ENCODE measurements around the gene CNDP2.

CNDP2 gene

GRCh38 chr18:74463254-74463653 is 32.9 kb upstream of the CNDP2 start:
- H3K23ac ChIP-seq (ENCODE audit: low read length) = no peak overlapping the region
- H3K4ac ChIP-seq (ENCODE audit: low read depth, low read length) = no peak overlapping the region
- H4K8ac ChIP-seq (ENCODE audit: low read depth, low read length) = no peak overlapping the region
- no peaks in the 10 kb centered on the region for H3K36me3 ChIP-seq (ENCODE audit: control insufficient read depth, insufficient read depth, low read length)
- no peaks in the 10 kb centered on the region for H3K27me3 ChIP-seq (ENCODE audit: insufficient read depth, low read length, poor library complexity)
- H3K18ac ChIP-seq (ENCODE audit: low read length) = no peak overlapping the region
- H3K79me1 ChIP-seq (ENCODE audit: low read length) = no peaks in the 10 kb centered on the region
- no peak overlapping the region for H2BK15ac ChIP-seq (replicated peaks; ENCODE audit: low read depth)
- H3K27ac ChIP-seq (ENCODE audit: low read depth, low read length) = no peak overlapping the region
- no peak overlapping the region for H3K56ac ChIP-seq (ENCODE audit: low read length)
- no peaks in the 10 kb centered on the region for H3K79me2 ChIP-seq (ENCODE audit: control insufficient read depth, insufficient read depth, low read length)
- H3K4me3 ChIP-seq (ENCODE audit: low read length) = no peak overlapping the region
- no peak overlapping the region for H2AK5ac ChIP-seq (ENCODE audit: low read length)
- H2BK5ac ChIP-seq (ENCODE audit: low read length) = no peak overlapping the region
- no peak overlapping the region for H2BK120ac ChIP-seq (ENCODE audit: low read depth, low read length)
- no peak for DNase-seq
- H3K4me2 ChIP-seq (ENCODE audit: low read length) = no peak overlapping the region
- no peak overlapping the region for H4K5ac ChIP-seq (ENCODE audit: low read length)
- H3K4me1 ChIP-seq (ENCODE audit: control insufficient read depth, low read depth, low read length) = no peaks in the 10 kb centered on the region
- H3K9ac ChIP-seq (ENCODE audit: low read length) = no peak overlapping the region
- WGBS (ENCODE audit: extremely low coverage, insufficient coverage, low lambda C conversion rate) = no CpG with 5 or more reads among the region's 8 CpGs

GRCh38 chr18:74463983-74464382 is 32.2 kb upstream of the CNDP2 start:
- H2BK5ac ChIP-seq (ENCODE audit: low read length) = no peak overlapping the region
- no peak overlapping the region for H3K4me2 ChIP-seq (ENCODE audit: low read length)
- no peak overlapping the region for H3K4ac ChIP-seq (ENCODE audit: low read depth, low read length)
- no peak overlapping the region for H2BK120ac ChIP-seq (ENCODE audit: low read depth, low read length)
- H3K9ac ChIP-seq (ENCODE audit: low read length) = no peak overlapping the region
- no peaks in the 10 kb centered on the region for H3K79me1 ChIP-seq (ENCODE audit: low read length)
- no peak overlapping the region for H3K56ac ChIP-seq (ENCODE audit: low read length)
- H3K79me2 ChIP-seq (ENCODE audit: control insufficient read depth, insufficient read depth, low read length) = no peaks in the 10 kb centered on the region
- H4K8ac ChIP-seq (ENCODE audit: low read depth, low read length) = no peak overlapping the region
- DNase-seq = no peak
- no peaks in the 10 kb centered on the region for H3K36me3 ChIP-seq (ENCODE audit: control insufficient read depth, insufficient read depth, low read length)
- WGBS (ENCODE audit: extremely low coverage, insufficient coverage, low lambda C conversion rate) = no CpG with 5 or more reads among the region's 1 CpG
- H3K4me1 ChIP-seq (ENCODE audit: control insufficient read depth, low read depth, low read length) = no peaks in the 10 kb centered on the region
- H3K18ac ChIP-seq (ENCODE audit: low read length) = no peak overlapping the region
- no peak overlapping the region for H3K27ac ChIP-seq (ENCODE audit: low read depth, low read length)
- no peak overlapping the region for H2BK15ac ChIP-seq (replicated peaks; ENCODE audit: low read depth)
- no peak overlapping the region for H4K5ac ChIP-seq (ENCODE audit: low read length)
- no peak overlapping the region for H3K23ac ChIP-seq (ENCODE audit: low read length)
- H2AK5ac ChIP-seq (ENCODE audit: low read length) = no peak overlapping the region
- no peak overlapping the region for H3K4me3 ChIP-seq (ENCODE audit: low read length)
- no peaks in the 10 kb centered on the region for H3K27me3 ChIP-seq (ENCODE audit: insufficient read depth, low read length, poor library complexity)

GRCh38 chr18:74465775-74466174 is 30.4 kb upstream of the CNDP2 start:
- H3K79me2 ChIP-seq (ENCODE audit: control insufficient read depth, insufficient read depth, low read length) = no peaks in the 10 kb centered on the region
- H2BK120ac ChIP-seq (ENCODE audit: low read depth, low read length) = no peak overlapping the region
- DNase-seq = no peak
- H3K79me1 ChIP-seq (ENCODE audit: low read length) = no peaks in the 10 kb centered on the region
- no peak overlapping the region for H3K4ac ChIP-seq (ENCODE audit: low read depth, low read length)
- H3K4me1 ChIP-seq (ENCODE audit: control insufficient read depth, low read depth, low read length) = no peaks in the 10 kb centered on the region
- H3K56ac ChIP-seq (ENCODE audit: low read length) = no peak overlapping the region
- H3K27ac ChIP-seq (ENCODE audit: low read depth, low read length) = no peak overlapping the region
- no peak overlapping the region for H4K8ac ChIP-seq (ENCODE audit: low read depth, low read length)
- H3K4me2 ChIP-seq (ENCODE audit: low read length) = no peak overlapping the region
- H3K23ac ChIP-seq (ENCODE audit: low read length) = no peak overlapping the region
- H3K27me3 ChIP-seq (ENCODE audit: insufficient read depth, low read length, poor library complexity) = no peaks in the 10 kb centered on the region
- H3K36me3 ChIP-seq (ENCODE audit: control insufficient read depth, insufficient read depth, low read length) = no peaks in the 10 kb centered on the region
- H4K5ac ChIP-seq (ENCODE audit: low read length) = no peak overlapping the region
- H3K18ac ChIP-seq (ENCODE audit: low read length) = no peak overlapping the region
- no peak overlapping the region for H2AK5ac ChIP-seq (ENCODE audit: low read length)
- no peak overlapping the region for H2BK15ac ChIP-seq (replicated peaks; ENCODE audit: low read depth)
- WGBS (ENCODE audit: extremely low coverage, insufficient coverage, low lambda C conversion rate) = no CpG with 5 or more reads among the region's 4 CpGs
- no peak overlapping the region for H3K4me3 ChIP-seq (ENCODE audit: low read length)
- H2BK5ac ChIP-seq (ENCODE audit: low read length) = no peak overlapping the region
- no peak overlapping the region for H3K9ac ChIP-seq (ENCODE audit: low read length)

GRCh38 chr18:74468547-74469061 is 27.6 kb upstream of the CNDP2 start:
- Histone ChIP-seq H3K27ac (ENCODE audit: low read depth, low read length) (no peak overlapping the region), H3K27me3 (ENCODE audit: insufficient read depth, low read length, poor library complexity) (no peaks in the 10 kb centered on the region)

GRCh38 chr18:74472312-74472711 is 23.9 kb upstream of the CNDP2 start:
- Histone ChIP-seq H3K4me1 (ENCODE audit: control insufficient read depth, low read depth, low read length) (no peaks in the 10 kb centered on the region), H3K79me2 (ENCODE audit: control insufficient read depth, insufficient read depth, low read length) (no peaks in the 10 kb centered on the region), H3K23ac (ENCODE audit: low read length) (no peak overlapping the region), H2BK120ac (ENCODE audit: low read depth, low read length) (no peak overlapping the region), H2AK5ac (ENCODE audit: low read length) (no peak overlapping the region), H3K4me3 (ENCODE audit: low read length) (no peak overlapping the region), H3K27me3 (ENCODE audit: insufficient read depth, low read length, poor library complexity) (no peaks in the 10 kb centered on the region), H3K9ac (ENCODE audit: low read length) (no peak overlapping the region), H3K79me1 (ENCODE audit: low read length) (no peaks in the 10 kb centered on the region), H3K56ac (ENCODE audit: low read length) (no peak overlapping the region), H4K8ac (ENCODE audit: low read depth, low read length) (no peak overlapping the region), H3K18ac (ENCODE audit: low read length) (no peak overlapping the region), H2BK5ac (ENCODE audit: low read length) (no peak overlapping the region), H3K4me2 (ENCODE audit: low read length) (no peak overlapping the region), H3K36me3 (ENCODE audit: control insufficient read depth, insufficient read depth, low read length) (no peaks in the 10 kb centered on the region), H4K5ac (ENCODE audit: low read length) (no peak overlapping the region), H3K27ac (ENCODE audit: low read depth, low read length) (no peak overlapping the region), H3K4ac (ENCODE audit: low read depth, low read length) (no peak overlapping the region), H2BK15ac (replicated peaks; ENCODE audit: low read depth) (no peak overlapping the region)
- WGBS (ENCODE audit: extremely low coverage, insufficient coverage, low lambda C conversion rate) = no CpG with 5 or more reads among the region's 2 CpGs
- DNase-seq = no peak

More at GRCh38 chr18:74468547-74469061, 27.6 kb upstream of the CNDP2 start:
- Histone ChIP-seq H3K36me3 (ENCODE audit: control insufficient read depth, insufficient read depth, low read length) (no peaks in the 10 kb centered on the region), H3K23ac (ENCODE audit: low read length) (no peak overlapping the region), H3K4me1 (ENCODE audit: control insufficient read depth, low read depth, low read length) (no peaks in the 10 kb centered on the region), H3K79me2 (ENCODE audit: control insufficient read depth, insufficient read depth, low read length) (no peaks in the 10 kb centered on the region), H3K4me3 (ENCODE audit: low read length) (no peak overlapping the region), H4K8ac (ENCODE audit: low read depth, low read length) (no peak overlapping the region), H3K79me1 (ENCODE audit: low read length) (no peaks in the 10 kb centered on the region), H2BK15ac (replicated peaks; ENCODE audit: low read depth) (no peak overlapping the region), H3K56ac (ENCODE audit: low read length) (no peak overlapping the region), H3K18ac (ENCODE audit: low read length) (no peak overlapping the region), H3K4ac (ENCODE audit: low read depth, low read length) (no peak overlapping the region), H2BK120ac (ENCODE audit: low read depth, low read length) (no peak overlapping the region), H3K9ac (ENCODE audit: low read length) (no peak overlapping the region), H4K5ac (ENCODE audit: low read length) (no peak overlapping the region), H3K4me2 (ENCODE audit: low read length) (no peak overlapping the region), H2BK5ac (ENCODE audit: low read length) (no peak overlapping the region), H2AK5ac (ENCODE audit: low read length) (no peak overlapping the region)
- no CpG with 5 or more reads among the region's 3 CpGs for WGBS (ENCODE audit: extremely low coverage, insufficient coverage, low lambda C conversion rate)
- no peak for DNase-seq

- WGBS (ENCODE audit: extremely low coverage, insufficient coverage, low lambda C conversion rate) = no CpG with 5 or more reads among the region's 3 CpGs
Measured at GRCh38 chr18:74473976-74474640, 22.1 kb upstream of the CNDP2 start.

More at GRCh38 chr18:74473976-74474640, 22.1 kb upstream of the CNDP2 start:
- no peak for DNase-seq
- Histone ChIP-seq H3K79me2 (ENCODE audit: control insufficient read depth, insufficient read depth, low read length) (no peaks in the 10 kb centered on the region), H2BK120ac (ENCODE audit: low read depth, low read length) (no peak overlapping the region), H3K27ac (ENCODE audit: low read depth, low read length) (no peak overlapping the region), H3K79me1 (ENCODE audit: low read length) (no peaks in the 10 kb centered on the region), H4K5ac (ENCODE audit: low read length) (no peak overlapping the region), H3K27me3 (ENCODE audit: insufficient read depth, low read length, poor library complexity) (no peaks in the 10 kb centered on the region), H2BK5ac (ENCODE audit: low read length) (no peak overlapping the region), H3K4ac (ENCODE audit: low read depth, low read length) (no peak overlapping the region), H3K56ac (ENCODE audit: low read length) (no peak overlapping the region), H3K23ac (ENCODE audit: low read length) (no peak overlapping the region), H3K4me2 (ENCODE audit: low read length) (no peak overlapping the region), H3K9ac (ENCODE audit: low read length) (no peak overlapping the region), H3K4me1 (ENCODE audit: control insufficient read depth, low read depth, low read length) (no peaks in the 10 kb centered on the region), H2AK5ac (ENCODE audit: low read length) (no peak overlapping the region), H3K4me3 (ENCODE audit: low read length) (no peak overlapping the region), H4K8ac (ENCODE audit: low read depth, low read length) (no peak overlapping the region), H2BK15ac (replicated peaks; ENCODE audit: low read depth) (no peak overlapping the region), H3K36me3 (ENCODE audit: control insufficient read depth, insufficient read depth, low read length) (no peaks in the 10 kb centered on the region), H3K18ac (ENCODE audit: low read length) (no peak overlapping the region)

All from mesendoderm (in vitro differentiated cells).